HL-60 (cell line): ENCODE results near the gene IQCK.

ENCODE experiments used
- DNase-seq, 2 experiments: peaks; one replicate each; pipeline ENCODE4 v3.0.0-alpha.2; 2010 to 2020; ENCODE audit warnings: low read depth in 1 of 2, low spot score in 1 of 2
- H3K27ac ChIP-seq: fragments of 250-450 bp; sonication (Bioruptor Pico); replicated peaks from 2 replicates; pipeline ENCODE4 v1.5.1; 2020; ENCODE audit warnings: mild to moderate bottlenecking, moderate library complexity
- H3K27me3 ChIP-seq: fragments of 250-450 bp; sonication (Bioruptor Pico); 2 replicates; pipeline ENCODE4 v1.5.1; 2021; ENCODE audit warnings: mild to moderate bottlenecking, moderate library complexity; ENCODE audit not compliant: insufficient read depth, poor library complexity, severe bottlenecking
- H3K4me3 ChIP-seq: replicated peaks from 2 replicates; pipeline ENCODE4 v1.5.1; 2011; ENCODE audit warnings: mild to moderate bottlenecking, control low read depth, low read length; ENCODE audit not compliant: insufficient read depth
- GABPA ChIP-seq: IDR thresholded peaks from 2 replicates; pipeline ENCODE4 v1.6.1; 2012; ENCODE audit warnings: low read depth
- POLR2AphosphoS5 ChIP-seq: IDR thresholded peaks from 2 replicates; pipeline ENCODE4 v1.6.1; 2012; ENCODE audit warnings: low read depth
- SPI1 ChIP-seq: IDR thresholded peaks from 2 replicates; pipeline ENCODE4 v1.6.1; 2012; ENCODE audit warnings: low read depth, mild to moderate bottlenecking, borderline replicate concordance
- TF ChIP-seq, protein P1 (sequence below): IDR thresholded peaks from one replicate; pipeline ENCODE4 v1.5.1; 2011; ENCODE audit warnings: low read length, control low read depth, inconsistent platforms; ENCODE audit not compliant: insufficient read depth
- TF ChIP-seq, protein P2 (sequence below): IDR thresholded peaks from 2 replicates; pipeline ENCODE4 v1.6.1; 2012; ENCODE audit warnings: low read depth; ENCODE audit not compliant: insufficient replicate concordance

Gene IQCK

DNA sequence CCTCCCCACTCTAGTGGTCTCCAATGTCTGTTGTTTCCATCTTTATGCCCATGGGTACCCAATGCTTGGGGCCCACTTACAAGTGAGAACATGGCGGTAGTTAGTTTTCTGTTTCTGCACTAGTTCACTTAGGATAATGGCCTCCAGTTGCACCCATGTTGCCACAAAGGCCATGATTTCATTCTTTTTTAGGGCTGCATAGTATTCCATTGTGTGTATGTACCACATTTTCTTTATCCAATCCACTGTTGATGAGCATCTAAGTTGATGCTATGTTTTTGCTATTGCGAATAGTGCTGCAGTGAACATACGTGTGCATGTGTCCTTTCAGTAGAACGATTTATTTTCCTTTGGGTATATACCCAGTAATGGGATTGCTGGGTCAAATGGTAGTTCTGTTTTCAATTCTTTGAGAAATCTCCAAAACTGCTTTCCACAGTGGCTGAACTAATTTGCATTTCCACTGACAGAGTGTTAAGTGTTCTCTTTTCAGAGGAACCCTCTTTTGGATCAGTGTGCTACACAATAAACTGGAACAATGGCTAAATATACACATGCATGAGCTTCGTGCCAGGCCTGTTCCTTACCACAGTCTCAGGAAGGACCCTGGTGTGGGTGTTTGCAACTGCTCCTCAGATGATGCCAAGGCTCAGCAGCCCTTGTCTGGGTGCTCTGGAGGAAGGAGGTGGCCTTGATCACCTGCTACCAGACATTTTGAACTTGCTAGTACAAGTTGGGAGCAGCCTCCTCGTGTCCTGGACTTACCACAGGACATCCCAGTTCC is 34.4 kb upstream of the IQCK start:
- no peak overlapping the region for H3K4me3 ChIP-seq
- no peak for DNase-seq
- TF ChIP-seq GABPA (no peak), POLR2AphosphoS5 (no peak), SPI1 (no peak)
- TF ChIP-seq, protein P1, sequence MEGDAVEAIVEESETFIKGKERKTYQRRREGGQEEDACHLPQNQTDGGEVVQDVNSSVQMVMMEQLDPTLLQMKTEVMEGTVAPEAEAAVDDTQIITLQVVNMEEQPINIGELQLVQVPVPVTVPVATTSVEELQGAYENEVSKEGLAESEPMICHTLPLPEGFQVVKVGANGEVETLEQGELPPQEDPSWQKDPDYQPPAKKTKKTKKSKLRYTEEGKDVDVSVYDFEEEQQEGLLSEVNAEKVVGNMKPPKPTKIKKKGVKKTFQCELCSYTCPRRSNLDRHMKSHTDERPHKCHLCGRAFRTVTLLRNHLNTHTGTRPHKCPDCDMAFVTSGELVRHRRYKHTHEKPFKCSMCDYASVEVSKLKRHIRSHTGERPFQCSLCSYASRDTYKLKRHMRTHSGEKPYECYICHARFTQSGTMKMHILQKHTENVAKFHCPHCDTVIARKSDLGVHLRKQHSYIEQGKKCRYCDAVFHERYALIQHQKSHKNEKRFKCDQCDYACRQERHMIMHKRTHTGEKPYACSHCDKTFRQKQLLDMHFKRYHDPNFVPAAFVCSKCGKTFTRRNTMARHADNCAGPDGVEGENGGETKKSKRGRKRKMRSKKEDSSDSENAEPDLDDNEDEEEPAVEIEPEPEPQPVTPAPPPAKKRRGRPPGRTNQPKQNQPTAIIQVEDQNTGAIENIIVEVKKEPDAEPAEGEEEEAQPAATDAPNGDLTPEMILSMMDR = no peak
- TF ChIP-seq, protein P2, sequence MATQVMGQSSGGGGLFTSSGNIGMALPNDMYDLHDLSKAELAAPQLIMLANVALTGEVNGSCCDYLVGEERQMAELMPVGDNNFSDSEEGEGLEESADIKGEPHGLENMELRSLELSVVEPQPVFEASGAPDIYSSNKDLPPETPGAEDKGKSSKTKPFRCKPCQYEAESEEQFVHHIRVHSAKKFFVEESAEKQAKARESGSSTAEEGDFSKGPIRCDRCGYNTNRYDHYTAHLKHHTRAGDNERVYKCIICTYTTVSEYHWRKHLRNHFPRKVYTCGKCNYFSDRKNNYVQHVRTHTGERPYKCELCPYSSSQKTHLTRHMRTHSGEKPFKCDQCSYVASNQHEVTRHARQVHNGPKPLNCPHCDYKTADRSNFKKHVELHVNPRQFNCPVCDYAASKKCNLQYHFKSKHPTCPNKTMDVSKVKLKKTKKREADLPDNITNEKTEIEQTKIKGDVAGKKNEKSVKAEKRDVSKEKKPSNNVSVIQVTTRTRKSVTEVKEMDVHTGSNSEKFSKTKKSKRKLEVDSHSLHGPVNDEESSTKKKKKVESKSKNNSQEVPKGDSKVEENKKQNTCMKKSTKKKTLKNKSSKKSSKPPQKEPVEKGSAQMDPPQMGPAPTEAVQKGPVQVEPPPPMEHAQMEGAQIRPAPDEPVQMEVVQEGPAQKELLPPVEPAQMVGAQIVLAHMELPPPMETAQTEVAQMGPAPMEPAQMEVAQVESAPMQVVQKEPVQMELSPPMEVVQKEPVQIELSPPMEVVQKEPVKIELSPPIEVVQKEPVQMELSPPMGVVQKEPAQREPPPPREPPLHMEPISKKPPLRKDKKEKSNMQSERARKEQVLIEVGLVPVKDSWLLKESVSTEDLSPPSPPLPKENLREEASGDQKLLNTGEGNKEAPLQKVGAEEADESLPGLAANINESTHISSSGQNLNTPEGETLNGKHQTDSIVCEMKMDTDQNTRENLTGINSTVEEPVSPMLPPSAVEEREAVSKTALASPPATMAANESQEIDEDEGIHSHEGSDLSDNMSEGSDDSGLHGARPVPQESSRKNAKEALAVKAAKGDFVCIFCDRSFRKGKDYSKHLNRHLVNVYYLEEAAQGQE = no peak

DNA sequence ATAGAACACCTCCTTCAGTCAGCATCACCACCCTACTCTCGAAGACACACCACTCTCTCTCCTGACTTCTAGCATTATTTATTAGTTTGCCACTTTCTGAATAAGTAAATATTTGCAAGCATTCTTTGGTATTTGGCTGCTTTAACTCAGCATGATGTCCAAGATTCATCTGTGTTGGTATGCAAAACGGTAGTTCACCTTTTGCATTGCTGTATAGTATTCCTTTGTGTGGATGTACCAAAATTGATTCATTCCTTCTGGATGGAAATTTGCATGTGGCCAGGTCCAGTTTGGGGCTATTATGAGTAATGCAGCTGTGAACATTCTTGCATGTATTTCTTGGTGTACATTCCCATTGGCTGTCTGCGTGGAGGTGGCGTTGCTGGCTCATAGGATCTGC is 32.9 kb upstream of the IQCK start:
- no peak for DNase-seq
- Histone ChIP-seq H3K4me3 (no peak overlapping the region), H3K27me3 (no peaks in the 10 kb centered on the region), H3K27ac (no peak overlapping the region)
- TF ChIP-seq POLR2AphosphoS5 = no peak
- TF ChIP-seq SPI1 = no peak
- no peak for TF ChIP-seq GABPA
- TF ChIP-seq, protein P1 = no peak
- TF ChIP-seq, protein P2 = no peak

More for the DNA sequence above, 34.4 kb upstream of the IQCK start:
- no peaks in the 10 kb centered on the region for H3K27me3 ChIP-seq
- H3K27ac ChIP-seq = no peak overlapping the region

DNA sequence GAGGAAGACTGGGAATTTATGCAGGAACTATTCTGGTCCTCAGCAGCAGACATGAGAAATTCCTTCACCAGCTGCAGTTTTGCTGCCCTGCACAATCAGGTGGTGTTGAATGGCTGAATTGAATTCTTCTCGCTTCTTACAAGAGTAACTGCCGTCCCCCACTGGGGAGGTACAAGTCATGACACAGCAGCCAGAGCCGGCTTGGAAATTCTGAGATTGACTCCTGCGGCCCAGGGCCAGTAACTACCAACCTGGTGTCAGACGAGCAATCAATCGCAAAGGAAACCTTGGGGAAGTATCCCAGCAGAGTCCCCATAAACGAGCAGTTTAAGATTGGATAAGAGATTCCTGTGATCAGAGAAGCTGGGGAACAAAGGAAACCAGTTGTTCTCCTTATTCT is 30.8 kb upstream of the IQCK start:
- no peaks in the 10 kb centered on the region for H3K27me3 ChIP-seq
- TF ChIP-seq, protein P1 = no peak
- no peak for TF ChIP-seq GABPA
- TF ChIP-seq SPI1 = no peak
- no peak for TF ChIP-seq POLR2AphosphoS5
- TF ChIP-seq, protein P2 = no peak

More for the DNA sequence above, 30.8 kb upstream of the IQCK start:
- no peak overlapping the region for H3K27ac ChIP-seq
- DNase-seq = no peak
- no peak overlapping the region for H3K4me3 ChIP-seq
